Measurements from ENCODE around the gene NEGR1. TPM values are rescaled to one million over a fixed set of nuclear protein-coding genes. Genes with fewer than 3 reads are reported as not detected.
A peak's percentile ranks its signal among the peaks of the same experiment; 100 is the strongest.

The NEGR1 gene
- total and polyA plus RNA-seq, 2 experiments from 2014 or later, result 0.57 to 0.94 TPM

DNA sequence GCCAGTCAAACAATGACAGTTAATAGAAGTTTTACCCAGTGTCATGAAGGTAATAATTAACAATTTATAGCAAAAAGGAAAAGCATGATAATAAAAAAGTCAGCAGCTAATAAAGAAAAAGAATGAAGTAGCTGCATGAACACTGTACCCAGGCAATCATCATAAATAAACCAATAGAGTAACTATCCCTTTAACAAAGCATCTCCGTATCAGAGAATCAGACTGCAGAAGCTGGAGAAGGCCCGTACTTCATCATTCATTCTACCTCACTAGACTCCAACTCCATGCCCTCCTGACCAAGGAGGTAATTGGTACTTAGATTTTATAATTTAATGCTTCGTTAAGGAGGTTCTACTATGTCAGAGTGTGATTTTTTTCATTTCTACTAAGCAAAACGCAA is 140.5 kb downstream of the NEGR1 start (continued):
- TF ChIP-seq, protein P1, sequence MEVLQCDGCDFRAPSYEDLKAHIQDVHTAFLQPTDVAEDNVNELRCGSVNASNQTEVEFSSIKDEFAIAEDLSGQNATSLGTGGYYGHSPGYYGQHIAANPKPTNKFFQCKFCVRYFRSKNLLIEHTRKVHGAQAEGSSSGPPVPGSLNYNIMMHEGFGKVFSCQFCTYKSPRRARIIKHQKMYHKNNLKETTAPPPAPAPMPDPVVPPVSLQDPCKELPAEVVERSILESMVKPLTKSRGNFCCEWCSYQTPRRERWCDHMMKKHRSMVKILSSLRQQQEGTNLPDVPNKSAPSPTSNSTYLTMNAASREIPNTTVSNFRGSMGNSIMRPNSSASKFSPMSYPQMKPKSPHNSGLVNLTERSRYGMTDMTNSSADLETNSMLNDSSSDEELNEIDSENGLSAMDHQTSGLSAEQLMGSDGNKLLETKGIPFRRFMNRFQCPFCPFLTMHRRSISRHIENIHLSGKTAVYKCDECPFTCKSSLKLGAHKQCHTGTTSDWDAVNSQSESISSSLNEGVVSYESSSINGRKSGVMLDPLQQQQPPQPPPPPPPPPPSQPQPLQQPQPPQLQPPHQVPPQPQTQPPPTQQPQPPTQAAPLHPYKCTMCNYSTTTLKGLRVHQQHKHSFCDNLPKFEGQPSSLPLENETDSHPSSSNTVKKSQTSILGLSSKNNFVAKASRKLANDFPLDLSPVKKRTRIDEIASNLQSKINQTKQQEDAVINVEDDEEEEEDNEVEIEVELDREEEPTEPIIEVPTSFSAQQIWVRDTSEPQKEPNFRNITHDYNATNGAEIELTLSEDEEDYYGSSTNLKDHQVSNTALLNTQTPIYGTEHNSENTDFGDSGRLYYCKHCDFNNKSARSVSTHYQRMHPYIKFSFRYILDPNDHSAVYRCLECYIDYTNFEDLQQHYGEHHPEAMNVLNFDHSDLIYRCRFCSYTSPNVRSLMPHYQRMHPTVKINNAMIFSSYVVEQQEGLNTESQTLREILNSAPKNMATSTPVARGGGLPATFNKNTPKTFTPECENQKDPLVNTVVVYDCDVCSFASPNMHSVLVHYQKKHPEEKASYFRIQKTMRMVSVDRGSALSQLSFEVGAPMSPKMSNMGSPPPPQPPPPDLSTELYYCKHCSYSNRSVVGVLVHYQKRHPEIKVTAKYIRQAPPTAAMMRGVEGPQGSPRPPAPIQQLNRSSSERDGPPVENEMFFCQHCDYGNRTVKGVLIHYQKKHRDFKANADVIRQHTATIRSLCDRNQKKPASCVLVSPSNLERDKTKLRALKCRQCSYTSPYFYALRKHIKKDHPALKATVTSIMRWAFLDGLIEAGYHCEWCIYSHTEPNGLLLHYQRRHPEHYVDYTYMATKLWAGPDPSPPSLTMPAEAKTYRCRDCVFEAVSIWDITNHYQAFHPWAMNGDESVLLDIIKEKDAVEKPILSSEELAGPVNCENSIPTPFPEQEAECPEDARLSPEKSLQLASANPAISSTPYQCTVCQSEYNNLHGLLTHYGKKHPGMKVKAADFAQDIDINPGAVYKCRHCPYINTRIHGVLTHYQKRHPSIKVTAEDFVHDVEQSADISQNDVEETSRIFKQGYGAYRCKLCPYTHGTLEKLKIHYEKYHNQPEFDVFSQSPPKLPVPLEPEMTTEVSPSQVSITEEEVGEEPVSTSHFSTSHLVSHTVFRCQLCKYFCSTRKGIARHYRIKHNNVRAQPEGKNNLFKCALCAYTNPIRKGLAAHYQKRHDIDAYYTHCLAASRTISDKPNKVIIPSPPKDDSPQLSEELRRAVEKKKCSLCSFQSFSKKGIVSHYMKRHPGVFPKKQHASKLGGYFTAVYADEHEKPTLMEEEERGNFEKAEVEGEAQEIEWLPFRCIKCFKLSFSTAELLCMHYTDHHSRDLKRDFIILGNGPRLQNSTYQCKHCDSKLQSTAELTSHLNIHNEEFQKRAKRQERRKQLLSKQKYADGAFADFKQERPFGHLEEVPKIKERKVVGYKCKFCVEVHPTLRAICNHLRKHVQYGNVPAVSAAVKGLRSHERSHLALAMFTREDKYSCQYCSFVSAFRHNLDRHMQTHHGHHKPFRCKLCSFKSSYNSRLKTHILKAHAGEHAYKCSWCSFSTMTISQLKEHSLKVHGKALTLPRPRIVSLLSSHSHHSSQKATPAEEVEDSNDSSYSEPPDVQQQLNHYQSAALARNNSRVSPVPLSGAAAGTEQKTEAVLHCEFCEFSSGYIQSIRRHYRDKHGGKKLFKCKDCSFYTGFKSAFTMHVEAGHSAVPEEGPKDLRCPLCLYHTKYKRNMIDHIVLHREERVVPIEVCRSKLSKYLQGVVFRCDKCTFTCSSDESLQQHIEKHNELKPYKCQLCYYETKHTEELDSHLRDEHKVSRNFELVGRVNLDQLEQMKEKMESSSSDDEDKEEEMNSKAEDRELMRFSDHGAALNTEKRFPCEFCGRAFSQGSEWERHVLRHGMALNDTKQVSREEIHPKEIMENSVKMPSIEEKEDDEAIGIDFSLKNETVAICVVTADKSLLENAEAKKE (CRISPR knock-in tag; IDR thresholded peaks at IDR 0.05), result no peak
- TF ChIP-seq EZH2phosphoT487 (IDR thresholded peaks at IDR 0.05; ENCODE audit: unreplicated experiment), result no peak
- TF ChIP-seq, protein P2, sequence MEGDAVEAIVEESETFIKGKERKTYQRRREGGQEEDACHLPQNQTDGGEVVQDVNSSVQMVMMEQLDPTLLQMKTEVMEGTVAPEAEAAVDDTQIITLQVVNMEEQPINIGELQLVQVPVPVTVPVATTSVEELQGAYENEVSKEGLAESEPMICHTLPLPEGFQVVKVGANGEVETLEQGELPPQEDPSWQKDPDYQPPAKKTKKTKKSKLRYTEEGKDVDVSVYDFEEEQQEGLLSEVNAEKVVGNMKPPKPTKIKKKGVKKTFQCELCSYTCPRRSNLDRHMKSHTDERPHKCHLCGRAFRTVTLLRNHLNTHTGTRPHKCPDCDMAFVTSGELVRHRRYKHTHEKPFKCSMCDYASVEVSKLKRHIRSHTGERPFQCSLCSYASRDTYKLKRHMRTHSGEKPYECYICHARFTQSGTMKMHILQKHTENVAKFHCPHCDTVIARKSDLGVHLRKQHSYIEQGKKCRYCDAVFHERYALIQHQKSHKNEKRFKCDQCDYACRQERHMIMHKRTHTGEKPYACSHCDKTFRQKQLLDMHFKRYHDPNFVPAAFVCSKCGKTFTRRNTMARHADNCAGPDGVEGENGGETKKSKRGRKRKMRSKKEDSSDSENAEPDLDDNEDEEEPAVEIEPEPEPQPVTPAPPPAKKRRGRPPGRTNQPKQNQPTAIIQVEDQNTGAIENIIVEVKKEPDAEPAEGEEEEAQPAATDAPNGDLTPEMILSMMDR (conservative IDR thresholded peaks at IDR 0.05; ENCODE audit: low read depth in 2 of 2), result no peak
- TF ChIP-seq EZH2 (IDR thresholded peaks at IDR 0.05; ENCODE audit: low read depth, unreplicated experiment), result no peak

DNA sequence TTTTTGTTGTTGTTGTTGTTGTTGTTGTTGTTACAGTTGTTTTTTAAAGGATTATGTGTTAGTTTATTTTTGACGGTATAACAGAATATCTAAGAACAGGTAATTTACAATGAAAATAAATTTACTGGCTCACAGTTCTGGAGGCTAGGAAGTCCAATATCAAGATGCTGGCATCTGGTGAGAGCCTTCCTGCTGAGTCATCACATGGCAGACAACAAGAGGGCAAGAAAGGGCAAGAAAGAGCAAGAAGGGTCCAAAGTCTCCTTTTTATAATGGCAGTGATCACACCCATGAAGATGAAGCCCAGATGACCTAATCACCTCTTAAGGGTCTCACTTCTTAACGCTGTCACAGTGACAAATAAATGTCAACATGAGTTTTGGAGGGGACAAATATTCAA is 142.1 kb downstream of the NEGR1 start:
- Histone ChIP-seq H3K9me2 (ENCODE audit: insufficient read depth) (no peaks in the 10 kb centered on the region), H2AFZ (no peak overlapping the region), H3K79me2 (replicated peaks; ENCODE audit: insufficient read depth) (no peaks in the 10 kb centered on the region), H3K4me3 (no peak overlapping the region), H3K4me2 (no peak overlapping the region), H3K27me3 (ENCODE audit: insufficient read depth) (no peaks in the 10 kb centered on the region), H3F3A (replicated peaks; ENCODE audit: low read depth) (no peaks in the 10 kb centered on the region), H3K27ac (ENCODE audit: low read depth) (no peak overlapping the region), H4K20me1 (replicated peaks; ENCODE audit: insufficient read depth) (no peaks in the 10 kb centered on the region), H3K36me3 (ENCODE audit: insufficient read depth) (no peaks in the 10 kb centered on the region), H3K4me1 (ENCODE audit: insufficient read depth) (no peaks in the 10 kb centered on the region)
- Mint-ChIP-seq H3K4me3 (no peak overlapping the region), H3K36me3 (ENCODE audit: low read depth) (peaks cover 10% of the 10 kb centered on the region; the same call in 2 of the 3 replicates), H3K27me3 (ENCODE audit: insufficient read depth, low read depth, poor library complexity) (peaks cover 2% of the 10 kb centered on the region), H3K27ac (peak overlapping the region; percentile 69), H3K9me3 (peaks cover 22% of the 10 kb centered on the region), H3K4me1 (no peaks in the 10 kb centered on the region)
- TF ChIP-seq NANOG (IDR thresholded peaks at IDR 0.05; ENCODE audit: borderline replicate concordance), result no peak
- TF ChIP-seq ZNF114 (CRISPR knock-in tag; IDR thresholded peaks at IDR 0.05), result no peak
- no peak for TF ChIP-seq STAT1 (IDR thresholded peaks at IDR 0.05; ENCODE audit: unreplicated experiment)
- no peak for TF ChIP-seq JUNB (IDR thresholded peaks at IDR 0.05; ENCODE audit: unreplicated experiment)
- TF ChIP-seq CREB1 (CRISPR knock-in tag; IDR thresholded peaks at IDR 0.05; ENCODE audit: low read depth), result no peak
- TF ChIP-seq EZH2phosphoT487 (IDR thresholded peaks at IDR 0.05; ENCODE audit: unreplicated experiment), result no peak
- TF ChIP-seq, protein P3, sequence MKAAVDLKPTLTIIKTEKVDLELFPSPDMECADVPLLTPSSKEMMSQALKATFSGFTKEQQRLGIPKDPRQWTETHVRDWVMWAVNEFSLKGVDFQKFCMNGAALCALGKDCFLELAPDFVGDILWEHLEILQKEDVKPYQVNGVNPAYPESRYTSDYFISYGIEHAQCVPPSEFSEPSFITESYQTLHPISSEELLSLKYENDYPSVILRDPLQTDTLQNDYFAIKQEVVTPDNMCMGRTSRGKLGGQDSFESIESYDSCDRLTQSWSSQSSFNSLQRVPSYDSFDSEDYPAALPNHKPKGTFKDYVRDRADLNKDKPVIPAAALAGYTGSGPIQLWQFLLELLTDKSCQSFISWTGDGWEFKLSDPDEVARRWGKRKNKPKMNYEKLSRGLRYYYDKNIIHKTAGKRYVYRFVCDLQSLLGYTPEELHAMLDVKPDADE (IDR thresholded peaks at IDR 0.05), result no peak
- no peak for TF ChIP-seq EZH2 (IDR thresholded peaks at IDR 0.05; ENCODE audit: low read depth, unreplicated experiment)
- TF ChIP-seq POLR2AphosphoS5 (IDR thresholded peaks at IDR 0.05; ENCODE audit: low read depth), result no peak
- TF ChIP-seq ZNF331 (CRISPR knock-in tag; IDR thresholded peaks at IDR 0.05; ENCODE audit: low read depth), result no peak
- DNase-seq (ENCODE audit: low spot score) (no peak), ATAC-seq (no peak)

Measured in GM23338 (cell line).